ENCODE data around the gene SPATA31C1.
"Not testable (repeated sequence)": the region's sequence is repeated elsewhere in the genome, so short reads cannot be mapped to it uniquely, and the experiment has no call there.

SPATA31C1 gene

GRCh38 chr9:87917662-87918061, at the start of gene SPATA31C1:
SPATA31C1 (plus strand) TSS chr9:87917962.
- H3K4me3 ChIP-seq; H3K27ac ChIP-seq; DNase-seq (ENCODE audit: low spot score): not testable (repeated sequence)

- Histone ChIP-seq H3K4me3 (no peak overlapping the region), H3K27ac (no peak overlapping the region)
- no peak for TF ChIP-seq CTCF (IDR thresholded peaks at IDR 0.05)
- DNase-seq (ENCODE audit: low spot score): no peak
Measured at GRCh38 chr9:87868175-87868574, 49.6 kb upstream of the SPATA31C1 start.

- no peak overlapping the region for H3K4me3 ChIP-seq
- H3K27ac ChIP-seq: no peak overlapping the region
- no peak for TF ChIP-seq CTCF (IDR thresholded peaks at IDR 0.05)
- no peak for DNase-seq (ENCODE audit: low spot score)
Measured at GRCh38 chr9:87868635-87869034, 49.1 kb upstream of the SPATA31C1 start.

- no peak for TF ChIP-seq CTCF (IDR thresholded peaks at IDR 0.05)
- H3K27ac ChIP-seq: no peak overlapping the region
- no peak overlapping the region for H3K4me3 ChIP-seq
- no peak for DNase-seq (ENCODE audit: low spot score)
Measured at GRCh38 chr9:87869082-87869481, 48.7 kb upstream of the SPATA31C1 start.

- TF ChIP-seq CTCF (IDR thresholded peaks at IDR 0.05): no peak
- Histone ChIP-seq H3K4me3 (no peak overlapping the region), H3K27ac (no peak overlapping the region)
- no peak for DNase-seq (ENCODE audit: low spot score)
Measured at GRCh38 chr9:87871425-87872078, 46.2 kb upstream of the SPATA31C1 start.

GRCh38 chr9:87872079-87872624, 45.6 kb upstream of the SPATA31C1 start:
- TF ChIP-seq CTCF (IDR thresholded peaks at IDR 0.05): no peak
- no peak overlapping the region for H3K27ac ChIP-seq
- H3K4me3 ChIP-seq: no peak overlapping the region
- DNase-seq (ENCODE audit: low spot score): no peak

GRCh38 chr9:87873607-87874303, 44.0 kb upstream of the SPATA31C1 start:
- no peak overlapping the region for H3K4me3 ChIP-seq
- no peak overlapping the region for H3K27ac ChIP-seq
- DNase-seq (ENCODE audit: low spot score): no peak
- no peak for TF ChIP-seq CTCF (IDR thresholded peaks at IDR 0.05)

All from coronary artery (tissue), 2 donors.